SK-N-SH (cell line): ENCODE results near the gene WLS.

Source experiments
- CTCF ChIP-seq: fragments of 200-600 bp; sonication (generic); IDR thresholded peaks from 2 replicates; pipeline ENCODE4 v1.6.1; 2017; ENCODE audit warnings: antibody characterized with exemption, mild to moderate bottlenecking, moderate library complexity
- GABPA ChIP-seq: IDR thresholded peaks from 2 replicates; pipeline ENCODE4 v1.4.0; 2012; ENCODE audit warnings: low read depth, mild to moderate bottlenecking
- MAX ChIP-seq: IDR thresholded peaks from 2 replicates; pipeline ENCODE4 v1.4.0; 2012; ENCODE audit warnings: low read depth
- NFIC ChIP-seq: IDR thresholded peaks from 2 replicates; pipeline ENCODE4 v1.4.0; 2012; ENCODE audit warnings: borderline replicate concordance
- POLR2AphosphoS5 ChIP-seq: IDR thresholded peaks from 2 replicates; pipeline ENCODE4 v1.6.1; 2012; ENCODE audit warnings: low read depth, low read length
- RAD21 ChIP-seq: IDR thresholded peaks from 2 replicates; pipeline ENCODE4 v1.6.1; 2012; ENCODE audit warnings: mild to moderate bottlenecking, low read length
- SMC3 ChIP-seq: IDR thresholded peaks from 2 replicates; pipeline ENCODE4 v1.6.1; 2012; ENCODE audit warnings: low read depth, low read length, improper control_type of control experiment
- TAF1 ChIP-seq: IDR thresholded peaks from 2 replicates; pipeline ENCODE4 v1.6.1; 2012; ENCODE audit warnings: low read depth, mild to moderate bottlenecking, low read length, moderate library complexity, borderline replicate concordance
- USF2 ChIP-seq: fragments of 150-350 bp; IDR thresholded peaks from 2 replicates; pipeline ENCODE4 v1.6.1; 2017; ENCODE audit warnings: antibody characterized with exemption, low read length, low read depth, borderline replicate concordance
- YY1 ChIP-seq: IDR thresholded peaks from 2 replicates; pipeline ENCODE4 v1.4.0; 2012; ENCODE audit warnings: low read depth, mild to moderate bottlenecking
- ZBTB33 ChIP-seq: IDR thresholded peaks from 2 replicates; pipeline ENCODE4 v1.4.0; 2012; ENCODE audit warnings: low read depth, borderline replicate concordance

GRCh38 chr1:68128157-68128556, 104.2 kb downstream of the WLS start:
- TF ChIP-seq CTCF (no peak), RAD21 (no peak), ZBTB33 (no peak), NFIC (no peak), SMC3 (no peak), YY1 (no peak), GABPA (no peak), TAF1 (no peak), POLR2AphosphoS5 (no peak), USF2 (no peak), MAX (no peak)
